Progenitor cell of endocrine pancreas (in vitro differentiated cells): Measurements from ENCODE around the gene RNF150. TPM values are rescaled to one million over a fixed set of nuclear protein-coding genes. Genes with fewer than 3 reads are reported as not detected.

Experiments used
- DNase-seq: peaks from one replicate; pipeline ENCODE4 v3.0.0; 2021; ENCODE audit warnings: low spot score; ENCODE audit not compliant: unreplicated experiment
- H3K27ac Mint-ChIP-seq: 2 replicates; pipeline ENCODE4 v1.8.0; 2021; ENCODE audit warnings: mild to moderate bottlenecking, moderate library complexity, mixed read lengths
- H3K27me3 Mint-ChIP-seq: 2 replicates; pipeline ENCODE4 v1.8.0; 2021; ENCODE audit warnings: mixed read lengths
- H3K36me3 Mint-ChIP-seq: 2 replicates; pipeline ENCODE4 v1.8.0; 2022; ENCODE audit warnings: mixed read lengths; ENCODE audit not compliant: insufficient read depth
- H3K4me1 Mint-ChIP-seq: 2 replicates; pipeline ENCODE4 v1.8.0; 2021; ENCODE audit warnings: low read depth, mixed read lengths
- H3K4me3 Mint-ChIP-seq: 2 replicates; pipeline ENCODE4 v1.8.0; 2021; ENCODE audit warnings: low read depth, mild to moderate bottlenecking, moderate library complexity, mixed read lengths
- H3K9me3 Mint-ChIP-seq: 2 replicates; pipeline ENCODE4 v1.8.0; 2021; ENCODE audit warnings: low read depth, mixed read lengths
- CTCF ChIP-seq: fragments of 200-600 bp; sonication (generic); IDR thresholded peaks from one replicate; pipeline ENCODE4 v1.5.0; 2021; ENCODE audit warnings: antibody characterized with exemption, mild to moderate bottlenecking; ENCODE audit not compliant: unreplicated experiment
- total RNA-seq: library from RNA; stranded (reverse); gene quantifications from 2 replicates; pipeline ENCODE4 v1.2.1, GENCODE V29; 2021

The RNF150 gene
- total RNA-seq, 1 donor from 2014 or later: 23.1 TPM

- Mint-ChIP-seq H3K4me1 (peaks cover 8% of the 10 kb centered on the region), H3K27ac (no peak overlapping the region), H3K4me3 (no peak overlapping the region), H3K36me3 (peaks cover 2% of the 10 kb centered on the region), H3K9me3 (no peaks in the 10 kb centered on the region), H3K27me3 (no peaks in the 10 kb centered on the region)
- no peak for TF ChIP-seq CTCF
- DNase-seq: no peak
Measured at GRCh38 chr4:140871368-140871767, 261.9 kb downstream of the RNF150 start.

GRCh38 chr4:140870427-140870826, 262.8 kb downstream of the RNF150 start:
- Mint-ChIP-seq H3K9me3 (no peaks in the 10 kb centered on the region), H3K4me1 (peaks cover 8% of the 10 kb centered on the region), H3K4me3 (no peak overlapping the region), H3K36me3 (peaks cover 2% of the 10 kb centered on the region), H3K27me3 (no peaks in the 10 kb centered on the region), H3K27ac (no peak overlapping the region)
- DNase-seq: no peak
- no peak for TF ChIP-seq CTCF

GRCh38 chr4:140869446-140869845, 263.8 kb downstream of the RNF150 start:
- Mint-ChIP-seq H3K27ac (no peak overlapping the region), H3K4me1 (peaks cover 8% of the 10 kb centered on the region), H3K36me3 (peaks cover 4% of the 10 kb centered on the region), H3K27me3 (no peaks in the 10 kb centered on the region), H3K4me3 (no peak overlapping the region), H3K9me3 (no peaks in the 10 kb centered on the region)
- no peak for DNase-seq
- TF ChIP-seq CTCF: no peak

GRCh38 chr4:140867356-140867755, 265.9 kb downstream of the RNF150 start:
- Mint-ChIP-seq H3K27ac (no peak overlapping the region), H3K4me1 (peaks cover 9% of the 10 kb centered on the region), H3K4me3 (no peak overlapping the region), H3K27me3 (no peaks in the 10 kb centered on the region), H3K9me3 (no peaks in the 10 kb centered on the region), H3K36me3 (peaks cover 5% of the 10 kb centered on the region)
- DNase-seq: no peak
- no peak for TF ChIP-seq CTCF

- Mint-ChIP-seq H3K9me3 (no peaks in the 10 kb centered on the region), H3K4me3 (no peak overlapping the region), H3K4me1 (peaks cover 10% of the 10 kb centered on the region), H3K27ac (no peak overlapping the region), H3K36me3 (peaks cover 5% of the 10 kb centered on the region), H3K27me3 (no peaks in the 10 kb centered on the region)
- TF ChIP-seq CTCF: no peak
- DNase-seq: no peak
Measured at GRCh38 chr4:140866492-140867005, 266.7 kb downstream of the RNF150 start.
